ENCODE data around the gene EFS.
"Not testable (repeated sequence)": the region's sequence is repeated elsewhere in the genome, so short reads cannot be mapped to it uniquely, and the experiment has no call there.

Gene EFS, protein sequence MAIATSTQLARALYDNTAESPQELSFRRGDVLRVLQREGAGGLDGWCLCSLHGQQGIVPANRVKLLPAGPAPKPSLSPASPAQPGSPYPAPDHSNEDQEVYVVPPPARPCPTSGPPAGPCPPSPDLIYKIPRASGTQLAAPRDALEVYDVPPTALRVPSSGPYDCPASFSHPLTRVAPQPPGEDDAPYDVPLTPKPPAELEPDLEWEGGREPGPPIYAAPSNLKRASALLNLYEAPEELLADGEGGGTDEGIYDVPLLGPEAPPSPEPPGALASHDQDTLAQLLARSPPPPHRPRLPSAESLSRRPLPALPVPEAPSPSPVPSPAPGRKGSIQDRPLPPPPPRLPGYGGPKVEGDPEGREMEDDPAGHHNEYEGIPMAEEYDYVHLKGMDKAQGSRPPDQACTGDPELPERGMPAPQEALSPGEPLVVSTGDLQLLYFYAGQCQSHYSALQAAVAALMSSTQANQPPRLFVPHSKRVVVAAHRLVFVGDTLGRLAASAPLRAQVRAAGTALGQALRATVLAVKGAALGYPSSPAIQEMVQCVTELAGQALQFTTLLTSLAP

DNA sequence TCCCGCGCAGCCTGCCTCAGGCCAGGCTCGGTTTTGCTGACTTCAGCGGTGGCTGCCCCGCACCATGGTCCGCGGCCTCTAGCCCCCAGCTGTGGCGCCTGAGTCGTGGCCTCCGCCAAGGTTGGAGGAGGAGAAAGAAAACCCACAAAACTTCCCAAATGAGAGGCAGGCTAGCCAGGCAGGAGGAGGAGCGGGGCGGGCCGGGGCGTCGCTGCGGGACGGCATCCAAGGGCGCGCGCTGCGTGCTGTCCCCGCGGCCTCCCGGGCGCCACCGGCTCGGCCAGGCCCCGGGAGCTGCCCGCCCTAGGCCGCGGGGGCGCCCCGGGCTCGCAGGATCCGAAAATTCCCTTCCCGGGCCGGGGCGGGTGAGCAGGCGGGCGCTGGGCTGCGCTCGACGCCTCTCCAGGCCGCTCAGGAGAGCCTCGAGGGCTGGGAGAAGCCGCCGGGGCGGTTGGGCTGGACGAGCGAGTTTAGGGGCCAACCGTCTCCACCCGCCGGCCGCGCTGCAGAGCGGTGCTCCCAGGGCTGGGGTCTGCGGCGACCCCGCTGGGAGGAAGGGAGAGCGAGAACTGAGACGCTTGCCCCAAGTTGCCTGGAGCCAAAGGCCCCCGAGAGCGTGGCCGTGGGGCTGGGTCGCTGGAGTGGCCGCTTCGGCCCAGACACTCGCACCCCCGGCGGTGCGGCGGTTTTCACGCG is at the start of gene EFS:
TSS of gene EFS (minus strand) at position 137 of the 696 bp plus-strand sequence. CDS start 147 bp downstream, outside the sequence.
- no peak for DNase-seq

DNA sequence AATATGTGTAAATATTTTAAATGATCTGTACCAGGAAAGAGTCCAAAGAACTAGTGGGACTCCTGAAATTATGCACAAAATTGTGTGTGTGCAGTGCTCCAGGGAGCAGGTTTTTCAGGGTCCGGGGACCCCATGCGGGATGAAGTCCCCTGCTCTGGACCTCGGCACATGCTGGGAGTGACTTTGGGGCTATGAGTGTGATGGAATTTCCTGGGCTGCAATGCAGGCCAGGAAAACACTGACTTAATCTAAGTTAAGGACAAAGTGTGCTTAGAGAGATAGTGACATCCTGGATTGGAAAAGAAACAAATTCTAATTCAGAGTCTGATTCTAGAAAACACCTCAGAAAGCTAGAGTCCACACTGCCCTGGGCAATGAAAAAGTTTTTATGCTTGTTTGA is 49.3 kb upstream of the EFS start:
- DNase-seq, result no peak

DNA sequence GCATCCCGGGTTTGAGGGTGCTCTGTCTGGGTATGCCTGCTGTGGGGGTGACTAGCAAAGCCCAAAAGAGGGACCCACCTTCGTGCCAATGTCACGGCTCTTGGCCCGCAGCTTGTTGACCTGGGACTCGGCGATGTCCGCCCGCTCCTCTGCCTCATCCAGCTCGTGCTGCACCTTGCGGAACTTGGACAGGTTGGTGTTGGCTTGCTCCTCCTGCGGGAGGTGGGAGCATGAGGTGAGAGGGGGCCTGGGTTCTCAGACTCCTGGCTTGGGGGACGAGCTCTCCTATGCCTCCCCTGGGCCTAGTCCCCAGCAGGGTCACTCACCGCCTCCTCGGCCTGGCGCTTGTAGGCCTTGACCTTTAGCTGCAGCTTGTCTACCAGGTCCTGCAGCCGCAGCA is 48.7 kb upstream of the EFS start:
- no peak for DNase-seq

DNA sequence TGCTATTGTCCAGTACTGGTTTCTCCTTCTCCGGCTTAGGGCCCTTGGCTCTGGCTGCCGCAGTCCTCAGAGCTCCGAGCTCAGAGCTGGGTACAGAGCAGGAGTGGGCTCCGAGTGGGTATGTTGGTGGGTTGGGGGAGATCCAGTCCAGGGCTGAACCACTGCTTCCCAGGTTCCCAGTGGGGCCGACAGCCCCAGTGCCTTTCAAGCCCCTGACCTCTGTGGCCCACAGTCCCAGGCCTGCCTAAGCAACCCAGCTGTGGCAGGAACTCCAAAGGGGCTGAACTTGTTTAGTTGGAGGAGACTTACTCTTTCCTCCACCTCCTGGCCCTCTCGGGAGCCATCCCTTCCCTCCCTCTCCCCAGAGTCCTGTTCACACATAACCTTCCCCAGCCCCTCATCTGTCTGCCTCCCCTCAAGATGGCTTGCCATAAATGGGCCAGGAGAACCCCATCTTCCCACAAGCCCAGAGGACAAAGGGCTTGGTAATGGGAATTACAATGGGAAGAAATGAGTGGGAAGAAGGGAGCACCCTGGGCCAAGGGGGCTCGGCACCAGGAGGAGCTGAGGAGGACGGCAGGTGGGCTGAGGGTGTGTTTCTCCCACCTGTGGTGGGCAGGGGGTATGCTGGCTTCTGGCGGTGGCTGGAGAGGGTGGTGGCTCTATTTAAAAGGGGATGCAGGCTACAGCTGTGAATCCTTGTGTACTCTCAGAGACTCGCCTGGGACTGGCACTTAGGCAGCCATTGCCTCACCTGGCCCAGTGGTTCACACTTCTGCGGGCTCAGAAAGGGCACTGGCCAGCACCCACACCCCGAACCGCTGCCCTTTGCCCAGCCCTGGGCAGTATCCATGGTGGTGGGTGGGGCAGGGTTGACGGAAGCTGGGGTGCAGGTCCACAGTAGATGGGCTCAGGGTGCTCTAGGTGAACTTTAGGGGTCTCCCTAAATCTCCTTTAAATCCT is 46.9 kb upstream of the EFS start:
- DNase-seq, result no peak

DNA sequence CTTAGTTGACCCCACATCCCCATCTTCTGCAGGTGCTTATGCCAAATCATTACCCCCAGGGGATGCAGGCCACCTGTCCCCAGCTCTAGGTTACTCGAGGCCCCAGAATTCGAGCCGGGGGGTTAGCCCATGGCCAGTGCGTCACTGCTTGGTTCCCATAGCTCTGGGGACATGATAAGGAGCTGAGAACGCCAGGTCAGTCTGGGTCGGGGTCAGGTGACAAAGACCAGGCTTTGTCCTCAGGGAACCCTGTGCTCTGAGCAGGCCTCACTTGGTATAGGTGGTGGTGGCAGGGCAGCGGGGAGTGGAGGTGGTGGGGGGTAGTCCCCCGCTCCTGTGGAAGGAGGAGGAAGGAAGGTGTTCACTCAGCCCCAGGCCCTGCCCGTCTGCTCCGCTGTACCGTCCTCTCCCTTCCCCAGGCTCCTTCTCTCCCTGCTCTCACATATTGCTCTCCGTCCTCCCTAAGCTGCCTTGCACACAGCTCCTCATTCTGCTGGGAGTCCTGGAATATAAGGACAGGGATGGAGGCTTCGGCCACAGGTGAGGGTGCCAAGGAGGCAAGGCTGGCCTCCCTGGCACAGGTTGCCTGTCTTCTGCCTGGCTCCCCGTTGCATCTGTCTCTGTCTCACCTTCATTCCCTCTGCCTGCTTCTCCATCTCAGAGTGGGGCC is 45.1 kb upstream of the EFS start:
- no peak for DNase-seq

DNA sequence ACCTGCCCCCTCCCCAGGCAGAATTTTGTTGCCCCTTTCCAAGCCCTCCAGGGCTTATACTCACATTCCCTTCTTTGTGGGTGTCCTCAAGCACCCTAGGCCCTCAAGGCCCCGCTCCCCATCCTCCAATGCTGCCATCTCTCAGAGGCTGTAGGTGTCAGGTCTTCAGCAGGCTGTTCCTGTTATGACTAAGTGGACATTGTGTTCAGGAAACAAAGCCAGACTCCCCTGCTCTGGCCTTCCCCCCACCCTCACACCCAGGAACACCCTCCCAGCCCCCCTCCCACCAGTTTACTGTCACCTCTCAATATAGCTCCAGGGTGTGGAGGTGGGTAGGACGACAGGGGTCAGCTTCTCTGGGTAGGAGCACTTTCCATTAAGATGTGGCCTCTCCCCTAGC is 44.5 kb upstream of the EFS start:
- no peak for DNase-seq

DNA sequence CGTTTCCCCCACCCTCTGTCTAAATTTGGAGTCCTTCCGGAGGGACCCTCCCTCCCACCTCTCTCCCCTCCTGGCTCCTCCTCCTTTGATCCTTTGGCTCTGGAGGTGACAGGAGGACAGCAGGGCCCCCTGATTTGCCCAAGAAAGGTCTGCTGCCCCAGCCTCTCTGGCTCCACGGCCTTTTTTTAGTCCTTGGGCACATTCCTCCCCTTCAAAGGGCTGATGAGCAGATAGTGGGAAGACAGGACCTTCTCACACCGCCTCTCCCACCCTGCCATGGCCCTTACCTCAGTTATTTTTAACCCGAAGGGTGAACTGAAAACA is 43.3 kb upstream of the EFS start:
- no peak for DNase-seq

DNA sequence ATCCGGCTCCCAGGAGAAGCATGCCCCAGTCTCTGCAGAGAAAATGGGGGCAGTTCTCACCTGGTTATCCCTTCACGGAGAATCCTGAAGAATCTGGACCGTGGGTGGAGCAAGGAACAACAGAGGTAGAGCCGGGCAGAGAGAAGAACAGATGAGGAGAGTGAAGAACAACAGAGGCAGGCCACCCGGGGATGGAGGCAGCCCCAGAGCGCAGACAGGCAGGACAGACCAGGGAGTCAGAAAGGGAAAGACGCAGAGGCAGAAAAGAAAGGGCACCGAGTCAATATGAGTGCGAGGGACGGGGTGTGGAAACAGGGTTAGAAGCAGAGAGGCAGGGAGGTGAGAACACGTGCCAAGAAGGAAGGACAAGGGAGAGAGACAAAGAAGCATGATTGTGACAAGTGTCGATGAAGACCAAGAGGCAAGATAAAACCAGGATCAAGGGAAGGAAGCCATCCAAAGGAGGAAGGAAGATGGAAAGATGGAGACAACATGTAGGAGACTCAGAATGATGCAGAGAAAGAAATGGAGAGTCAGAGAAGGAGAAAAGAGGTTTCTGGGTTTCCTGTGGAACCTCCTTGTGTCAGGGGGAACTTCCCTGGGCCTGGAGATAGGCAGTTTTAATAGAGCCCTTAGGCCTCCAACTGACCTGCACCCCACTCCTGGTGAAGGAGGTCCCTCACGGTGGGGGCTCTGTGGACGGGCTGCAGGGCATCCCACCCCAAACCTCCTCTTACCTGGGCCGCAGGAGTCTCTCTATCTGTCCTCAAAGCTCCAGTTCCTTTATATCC is 42.7 kb upstream of the EFS start, which contains the start of gene MYH6:
TSS of gene MYH6 (minus strand) at position 758 of the 791 bp plus-strand sequence. CDS start 1,050 bp downstream, outside the sequence.
- DNase-seq, result no peak

DNA sequence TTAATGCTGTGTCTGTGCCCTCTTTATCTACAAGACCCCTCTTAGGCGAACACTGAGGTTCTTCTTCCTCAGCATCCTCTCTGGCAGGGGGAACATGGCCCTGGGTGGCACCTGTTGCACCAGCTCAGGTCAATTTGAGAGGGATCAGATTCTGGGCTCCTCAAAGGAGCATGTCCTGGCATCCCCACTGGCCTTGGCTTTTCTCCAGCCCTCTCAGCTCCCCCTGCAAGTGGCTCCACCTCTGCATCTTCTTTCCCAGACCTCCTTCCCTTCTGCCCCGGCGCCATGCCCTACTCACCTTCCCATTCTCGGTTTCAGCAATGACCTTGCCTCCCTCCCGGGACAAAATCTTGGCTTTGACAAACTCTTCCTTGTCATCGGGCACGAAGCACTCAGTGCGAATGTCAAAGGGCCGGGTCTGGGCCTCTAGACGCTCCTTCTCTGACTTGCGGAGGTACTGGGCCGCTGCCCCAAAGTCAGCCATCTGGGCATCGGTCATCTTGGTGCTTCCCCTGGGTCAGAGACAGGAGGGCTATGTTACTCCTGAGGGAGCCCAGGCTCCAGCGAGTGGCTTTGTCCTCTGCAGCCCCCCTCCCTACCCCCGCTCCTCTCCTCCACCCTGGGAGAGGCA is 41.9 kb upstream of the EFS start:
- DNase-seq, result no peak

DNA sequence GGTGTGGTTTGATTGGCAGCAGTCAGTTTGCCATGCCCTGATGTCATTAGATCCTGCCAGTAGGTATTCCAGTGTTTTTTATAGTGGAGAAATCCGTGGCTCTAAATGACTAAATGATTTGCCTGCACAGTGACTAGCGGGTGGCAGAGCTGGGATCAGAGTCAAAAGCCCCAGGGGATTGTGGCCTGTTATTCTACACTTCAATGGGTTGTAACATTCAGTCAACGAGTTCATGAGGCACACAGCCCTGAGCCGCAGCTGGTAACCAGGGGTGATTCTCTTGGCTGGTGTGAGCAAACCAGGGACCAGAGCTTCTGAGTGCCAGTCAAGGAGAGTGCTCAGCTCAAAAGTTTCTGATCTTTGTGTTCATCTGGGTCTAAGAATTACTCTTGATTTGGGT is 41.3 kb upstream of the EFS start:
- no peak for DNase-seq

DNA sequence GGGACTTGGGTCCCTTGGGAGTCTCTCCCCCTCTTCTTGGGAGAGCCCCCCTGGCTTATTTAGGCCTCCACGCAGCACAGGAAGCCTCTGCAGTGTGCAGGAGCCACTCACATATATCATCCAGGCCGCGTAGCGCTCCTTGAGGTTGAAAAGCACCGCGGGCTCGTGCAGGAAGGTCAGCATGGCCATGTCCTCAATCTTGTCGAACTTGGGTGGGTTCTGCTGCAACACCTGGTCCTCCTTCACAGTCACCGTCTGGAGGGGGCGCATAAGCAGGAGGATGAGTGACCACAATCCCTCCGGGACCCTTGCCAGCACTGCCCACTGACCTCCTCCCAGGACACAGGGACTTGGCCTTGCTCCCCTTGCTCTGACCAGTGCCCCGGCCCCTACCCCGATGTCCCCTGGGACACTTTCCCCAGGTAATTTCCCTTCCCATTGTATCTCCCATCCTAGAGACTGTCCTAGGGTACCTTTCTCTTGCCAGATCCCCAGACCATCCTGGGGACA is 40.6 kb upstream of the EFS start:
- DNase-seq, result no peak

DNA sequence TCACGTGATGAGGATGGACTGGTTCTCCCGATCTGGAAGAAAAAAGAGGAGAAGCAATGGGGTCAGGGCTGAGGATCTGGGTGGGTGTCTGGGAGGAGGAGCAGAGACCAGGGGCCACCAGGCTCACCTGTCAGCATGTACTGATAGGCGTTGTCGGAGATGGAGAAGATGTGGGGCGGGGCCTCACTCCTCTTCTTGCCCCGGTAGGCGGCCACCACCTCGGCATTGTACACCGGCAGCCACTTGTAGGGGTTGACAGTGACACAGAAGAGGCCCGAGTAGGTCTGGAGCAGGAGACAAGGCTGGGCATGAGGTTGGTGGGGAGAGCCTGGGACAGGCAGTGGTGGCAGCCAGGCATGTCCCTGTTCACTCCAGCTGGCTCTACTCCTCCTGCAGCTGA is 40.1 kb upstream of the EFS start:
- DNase-seq, result no peak

DNA sequence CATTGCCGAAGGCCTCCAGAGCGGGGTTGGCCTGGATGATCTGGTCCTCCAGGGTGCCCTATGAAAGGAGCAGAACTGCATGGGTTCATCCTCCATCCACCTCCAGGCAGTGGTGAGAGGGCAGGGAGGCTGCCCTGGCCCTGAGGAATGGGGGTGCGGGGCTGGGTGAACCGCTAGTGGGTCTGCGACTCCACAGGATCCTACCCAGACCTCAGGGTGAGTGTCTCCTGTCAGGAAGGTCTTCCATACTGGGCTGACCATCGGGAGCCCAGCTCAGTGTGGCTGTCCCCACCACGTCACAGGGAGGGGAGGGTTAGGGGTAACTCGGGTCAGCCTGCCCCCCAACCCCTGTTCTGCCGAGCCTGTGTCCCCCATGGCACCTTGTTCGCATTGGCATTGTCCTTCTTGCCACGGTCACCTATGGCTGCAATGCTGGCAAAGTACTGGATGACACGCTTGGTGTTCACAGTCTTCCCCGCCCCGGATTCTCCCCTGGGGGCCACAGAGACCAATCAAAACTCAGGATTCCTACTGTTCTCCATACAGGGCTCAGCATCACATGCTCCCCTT is 39.4 kb upstream of the EFS start:
- no peak for DNase-seq

DNA sequence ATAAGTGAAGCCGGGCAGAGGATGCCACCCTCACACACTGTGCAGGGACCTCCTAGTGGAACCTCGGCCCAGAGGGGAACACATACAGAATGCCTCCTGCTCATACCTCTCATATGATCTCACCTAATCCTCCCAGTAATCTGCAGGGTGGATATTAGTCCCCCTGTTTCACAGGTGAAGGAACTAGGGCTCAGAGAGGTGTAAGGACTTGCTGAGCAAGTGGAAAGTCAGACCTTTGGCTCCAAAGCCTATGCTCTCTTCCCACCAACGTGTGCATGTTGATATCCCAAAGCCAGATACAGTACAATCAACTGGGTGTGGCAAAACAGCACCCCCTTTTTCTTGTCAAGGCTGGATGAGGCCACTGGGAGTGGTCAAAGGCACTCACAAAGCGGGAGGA is 38.9 kb upstream of the EFS start:
- DNase-seq, result no peak

DNA sequence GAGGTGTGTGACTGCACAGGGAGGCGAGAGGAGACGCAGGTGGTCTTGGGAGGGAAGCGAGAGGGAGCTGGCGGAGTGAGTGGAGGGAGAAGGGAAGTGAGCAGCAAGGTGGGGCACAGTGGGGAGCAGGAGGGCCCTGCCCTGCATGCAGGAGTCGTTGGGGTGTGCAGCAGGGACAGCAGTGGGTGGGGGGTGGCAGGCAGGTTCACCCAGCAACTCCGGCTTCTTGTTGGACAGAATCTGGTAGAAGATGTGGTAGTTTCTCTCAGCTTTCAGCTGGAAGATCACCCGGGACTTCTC is 38.1 kb upstream of the EFS start:
- DNase-seq, result no peak

DNA sequence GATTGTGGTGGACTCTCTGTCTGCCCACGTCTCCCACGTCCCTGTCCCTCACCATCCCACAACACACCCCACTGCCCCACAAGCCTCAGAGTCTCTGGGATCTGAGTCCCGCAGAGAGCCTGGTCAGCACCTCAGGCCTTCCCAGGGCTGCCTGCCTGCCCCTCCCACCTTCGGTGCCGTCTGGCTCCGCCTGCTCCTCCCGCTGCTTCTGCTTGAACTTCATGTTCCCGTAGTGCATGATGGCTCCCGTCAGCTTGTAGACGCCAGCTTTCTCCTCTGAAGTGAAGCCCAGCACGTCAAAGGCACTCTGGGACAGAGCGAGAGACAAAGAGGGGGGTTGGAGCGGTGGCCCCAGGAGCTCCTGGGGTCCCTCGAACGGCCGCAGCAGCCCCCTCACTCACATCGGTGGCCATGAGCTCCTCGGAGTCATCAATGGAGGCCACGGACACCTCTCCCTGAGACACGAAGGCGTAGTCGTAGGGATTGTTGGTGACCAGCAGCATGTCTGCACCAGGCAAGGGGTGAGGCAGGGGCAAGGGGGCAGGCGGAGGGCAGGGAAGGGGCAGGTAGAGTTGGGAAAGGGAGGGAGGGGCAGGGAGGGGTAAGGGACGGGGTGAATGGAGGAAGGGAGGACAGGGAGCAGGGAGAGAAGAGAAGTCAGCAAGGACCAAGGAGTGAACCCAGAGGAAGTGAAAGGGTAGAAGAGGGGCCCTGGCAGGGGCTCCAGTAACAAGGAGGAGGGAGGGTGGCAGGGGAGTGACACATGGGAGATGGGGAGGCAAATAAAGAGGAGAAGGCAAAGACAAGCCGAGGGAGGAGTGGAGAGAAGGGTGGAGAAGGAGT is 37.5 kb upstream of the EFS start:
- no peak for DNase-seq

DNA sequence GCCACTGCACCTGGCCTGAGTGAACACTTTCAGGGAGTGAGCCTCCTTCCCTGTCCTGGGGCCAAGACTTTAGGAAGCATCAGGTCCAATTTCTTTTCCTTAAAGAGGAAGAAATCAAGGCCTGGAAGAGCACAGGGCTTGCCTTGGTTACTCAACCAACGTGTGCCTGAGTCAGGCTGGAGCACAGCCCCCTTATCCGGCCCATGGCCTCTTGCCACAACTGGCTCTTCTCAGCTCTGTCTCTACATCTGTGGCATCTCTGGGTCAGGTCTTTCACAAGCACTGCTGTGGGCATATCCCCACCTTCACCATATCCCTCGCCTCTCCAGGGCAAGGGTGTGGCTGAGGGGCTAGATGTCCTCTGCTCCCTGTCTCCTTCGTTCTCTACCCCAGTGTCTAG is 36.3 kb upstream of the EFS start:
- no peak for DNase-seq

DNA sequence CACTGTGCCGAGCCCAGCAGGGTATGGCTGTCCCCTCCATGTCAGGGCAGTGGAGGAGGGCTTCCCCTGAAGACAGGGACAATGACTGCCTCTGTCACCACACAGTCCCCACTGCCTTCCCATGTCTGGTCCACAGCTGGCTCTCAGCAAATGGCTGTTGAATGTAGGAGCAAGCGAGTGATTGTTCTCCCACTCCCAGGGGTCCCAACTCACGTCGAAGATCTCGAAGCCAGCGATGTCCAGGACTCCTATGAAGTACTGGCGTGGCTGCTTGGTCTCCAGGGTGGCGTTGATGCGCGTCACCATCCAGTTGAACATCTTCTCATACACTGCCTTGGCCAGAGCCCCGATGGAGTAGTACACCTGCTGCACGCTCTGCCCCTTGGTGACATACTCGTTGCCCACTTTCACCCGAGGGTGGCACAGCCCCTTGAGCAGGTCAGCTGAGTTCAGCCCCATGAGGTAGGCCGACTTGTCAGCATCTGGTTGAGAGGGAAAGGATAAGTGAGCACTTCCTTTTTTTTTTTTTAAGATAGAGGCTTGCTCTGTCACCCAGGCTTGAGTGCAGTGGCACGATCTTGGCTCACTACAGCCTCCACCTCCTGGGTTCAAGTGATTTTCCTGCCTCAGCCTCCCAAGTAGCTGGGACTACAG is 35.7 kb upstream of the EFS start:
- DNase-seq, result not testable (repeated sequence)

DNA sequence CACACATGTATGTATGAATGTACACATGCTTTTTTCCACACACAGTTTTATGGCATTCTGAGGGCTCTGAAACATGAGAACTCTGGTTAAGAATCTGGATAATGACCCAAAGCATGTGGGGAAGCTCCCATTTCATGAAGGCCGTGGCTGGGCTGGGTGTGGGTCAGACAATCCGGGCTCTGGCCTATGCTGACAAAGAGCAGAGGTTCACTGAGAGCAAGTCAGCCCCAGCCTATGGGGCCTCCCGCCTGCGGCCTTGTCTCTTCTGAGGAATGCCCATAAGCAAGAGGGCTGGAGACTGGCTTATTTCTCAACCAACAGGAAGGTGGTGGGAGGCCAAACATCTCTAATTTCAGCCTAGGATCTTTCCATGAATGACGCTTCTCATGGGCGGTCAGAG is 34.6 kb upstream of the EFS start:
- DNase-seq, result no peak

All from activated CD4-positive, CD25-positive, alpha-beta regulatory T cell treated with anti-CD3 and anti-CD28 coated beads, Interleukin-2, amount 50 U/mL, for 72 hours (primary cell).